WI38 (cell line): ENCODE data around the gene RTBDN.

ENCODE experiments used
- H3K4me3 ChIP-seq: 2 replicates; pipeline ENCODE4 v1.5.1; 2011; ENCODE audit warnings: low read depth, mild to moderate bottlenecking, control low read depth, low read length
- CTCF ChIP-seq: IDR thresholded peaks from 2 replicates; pipeline ENCODE4 v1.5.1; 2012; ENCODE audit warnings: low read depth, mild to moderate bottlenecking, control low read depth, low read length

RTBDN gene

DNA sequence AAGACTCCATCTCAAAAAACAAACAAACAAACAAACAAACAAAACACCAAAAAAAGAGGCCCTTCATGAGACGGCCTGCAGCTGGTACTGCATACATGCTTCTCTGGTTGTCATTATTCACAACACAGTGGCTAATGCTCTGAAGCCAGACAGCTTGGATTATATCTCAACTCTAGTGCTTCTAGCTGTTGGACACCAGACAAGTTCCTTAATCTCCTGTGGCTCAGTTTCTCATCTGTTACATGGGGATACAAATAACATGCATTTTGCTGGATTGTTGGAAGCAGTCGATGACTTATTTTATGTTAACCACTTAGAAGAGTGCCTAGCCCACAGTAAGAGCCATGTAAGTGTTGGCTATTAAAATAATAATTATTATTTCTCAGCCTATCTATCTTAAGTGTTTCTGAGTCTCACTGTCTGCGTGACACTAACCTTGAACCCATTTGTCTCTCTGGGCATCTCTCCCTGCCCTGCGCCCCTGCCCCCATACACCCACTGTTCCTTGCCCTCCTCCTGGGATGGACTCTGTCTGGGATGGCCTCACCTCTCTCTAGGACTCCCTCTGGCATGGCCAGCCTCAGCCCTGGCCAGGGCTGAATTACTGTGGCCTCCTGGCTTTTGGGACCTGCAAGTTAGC, 46.2 kb downstream of the RTBDN start:
- H3K4me3 ChIP-seq = peak overlapping the region; percentile 54
- no peak for TF ChIP-seq CTCF

GRCh38 chr19:12787458-12787857, 46.9 kb downstream of the RTBDN start:
- TF ChIP-seq CTCF = no peak
- no peak overlapping the region for H3K4me3 ChIP-seq

DNA sequence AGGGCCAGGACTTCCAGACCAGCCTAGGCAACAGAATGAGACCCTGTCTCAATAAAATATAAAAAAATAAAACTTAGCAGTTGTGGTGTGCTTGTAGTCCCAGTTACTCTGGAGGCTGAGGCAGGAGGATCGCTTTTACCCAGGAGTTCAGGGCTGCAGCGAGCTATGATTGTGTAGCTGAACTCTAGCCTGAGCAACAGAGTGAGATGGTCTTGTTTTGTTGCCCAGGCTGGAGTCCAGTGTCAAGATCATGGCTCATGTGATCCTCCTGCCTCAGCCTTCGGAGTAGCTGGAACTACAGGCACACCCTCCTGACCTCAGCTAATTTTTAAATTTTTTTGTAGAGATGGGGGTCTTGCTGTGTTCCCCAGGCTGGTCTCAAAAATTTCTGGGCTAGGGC, 47.4 kb downstream of the RTBDN start:
- no peak for TF ChIP-seq CTCF
- no peak overlapping the region for H3K4me3 ChIP-seq

GRCh38 chr19:12786141-12786870, 48.1 kb downstream of the RTBDN start:
- H3K4me3 ChIP-seq = no peak overlapping the region

DNA sequence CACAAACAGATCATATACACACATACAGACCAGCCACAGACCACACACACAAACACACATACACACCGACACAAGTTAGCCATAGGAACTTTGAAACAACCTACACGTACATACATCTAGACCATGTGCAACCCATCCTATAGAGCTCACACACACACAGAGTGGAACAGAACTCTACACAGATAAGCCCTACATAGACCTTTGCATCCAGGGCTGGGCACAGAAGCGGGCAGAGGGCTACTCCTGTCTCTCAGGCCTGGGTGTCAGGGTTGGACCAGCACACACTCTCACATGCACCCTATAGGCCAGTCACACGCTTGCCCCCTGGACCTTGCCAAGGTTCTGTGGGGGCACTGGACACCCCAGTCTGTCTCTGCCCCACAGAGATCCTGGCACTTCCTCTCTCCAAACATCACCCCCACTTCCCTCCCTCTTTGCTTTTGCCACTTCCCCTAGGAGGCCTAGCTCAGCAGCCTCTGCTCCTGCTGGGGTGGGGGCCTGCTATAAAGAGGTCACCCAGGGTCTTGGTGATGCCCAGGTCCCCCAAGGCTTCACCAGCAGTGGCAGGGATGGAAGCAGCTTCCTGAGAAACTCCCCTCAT, 48.8 kb downstream of the RTBDN start:
- TF ChIP-seq CTCF = no peak
- H3K4me3 ChIP-seq = no peak overlapping the region

More at GRCh38 chr19:12786141-12786870, 48.1 kb downstream of the RTBDN start:
- no peak for TF ChIP-seq CTCF

GRCh38 chr19:12784871-12785430, 49.4 kb downstream of the RTBDN start:
- no peak for TF ChIP-seq CTCF
- H3K4me3 ChIP-seq = no peak overlapping the region
